GM20000 (cell line): ENCODE data around the gene NDEL1.

Experiments used
- DNase-seq: peaks from one replicate; pipeline ENCODE4 v3.0.0; 2012; ENCODE audit warnings: low spot score
- CTCF ChIP-seq: IDR thresholded peaks from 2 replicates; pipeline ENCODE4 v1.5.1; 2012; ENCODE audit warnings: mild to moderate bottlenecking, control low read depth; ENCODE audit errors: extremely low read depth, missing control alignments

Gene NDEL1

DNA sequence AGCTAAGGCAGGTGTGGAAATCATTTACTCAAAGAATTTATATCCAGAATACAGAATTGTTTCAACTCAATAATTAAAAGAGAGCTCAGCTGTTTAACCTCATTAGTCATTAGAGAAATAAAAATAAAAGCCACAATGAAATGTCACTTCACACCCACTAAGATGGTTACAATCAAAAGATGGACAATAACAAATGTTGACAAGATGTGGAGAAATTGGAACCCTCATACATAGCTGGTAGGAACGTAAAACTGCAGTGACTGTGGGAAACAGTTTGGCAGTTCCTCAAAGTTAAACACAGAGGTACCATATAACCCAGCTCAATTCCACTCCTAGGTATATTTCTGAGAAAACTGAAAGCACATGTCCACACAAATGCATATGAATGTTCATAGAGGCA, 49.8 kb downstream of the NDEL1 start:
- no peak for DNase-seq
- TF ChIP-seq CTCF = no peak

GRCh38 chr17:8487130-8487645, 51.5 kb downstream of the NDEL1 start:
- no peak for DNase-seq
- TF ChIP-seq CTCF = no peak

GRCh38 chr17:8487743-8488142, 52.1 kb downstream of the NDEL1 start:
- no peak for DNase-seq

DNA sequence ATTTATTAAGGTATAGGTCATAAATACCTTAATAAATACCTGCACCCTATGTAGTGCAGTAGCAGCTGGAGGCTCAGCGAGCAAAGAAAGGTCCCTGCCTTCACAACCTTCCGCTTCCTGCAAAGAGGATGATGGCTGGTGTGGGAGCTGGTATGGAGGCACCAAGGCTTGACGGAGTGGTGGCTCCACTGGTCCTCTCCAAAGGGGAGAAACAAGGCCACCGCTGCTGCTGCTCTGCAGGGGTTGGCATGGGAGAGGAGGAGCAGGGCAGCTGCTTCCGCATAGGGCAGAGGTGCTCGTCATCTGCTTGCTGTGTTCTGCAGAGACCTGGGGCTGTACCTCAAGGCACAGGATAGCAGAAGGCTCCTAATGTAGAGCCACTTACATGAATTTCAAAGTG, 52.8 kb downstream of the NDEL1 start:
- no peak for TF ChIP-seq CTCF

More at GRCh38 chr17:8487743-8488142, 52.1 kb downstream of the NDEL1 start:
- TF ChIP-seq CTCF = no peak

GRCh38 chr17:8488901-8489300, 53.2 kb downstream of the NDEL1 start:
- TF ChIP-seq CTCF = no peak
- no peak for DNase-seq

More for the DNA sequence above, 52.8 kb downstream of the NDEL1 start:
- DNase-seq = no peak

DNA sequence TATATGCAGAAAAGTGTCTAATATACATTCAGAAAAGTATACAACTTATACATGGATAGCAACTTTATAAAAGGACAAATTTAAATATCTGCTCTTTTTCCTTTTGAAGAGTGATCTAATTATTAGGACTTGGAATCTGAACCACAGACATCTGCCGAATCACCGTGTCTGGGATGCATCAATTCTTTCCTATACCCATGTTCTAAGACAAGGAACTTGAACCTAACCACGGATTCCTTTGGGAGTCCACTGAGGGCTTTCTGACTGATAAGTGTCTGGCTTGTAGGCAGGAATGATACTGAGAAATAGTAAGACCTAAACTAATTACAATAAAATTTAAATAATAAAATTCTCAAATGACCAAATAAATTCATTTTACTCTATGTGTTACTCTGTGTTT, 54.2 kb downstream of the NDEL1 start:
- TF ChIP-seq CTCF = no peak
- no peak for DNase-seq

- DNase-seq = no peak
- no peak for TF ChIP-seq CTCF
These were observed 54.8 kb downstream of the NDEL1 start for GRCh38 chr17:8490256-8491023.
